Measurements from ENCODE around the gene OTUD3.
"Not testable (repeated sequence)": the region's sequence is repeated elsewhere in the genome, so short reads cannot be mapped to it uniquely, and the experiment has no call there.

OTUD3 gene

GRCh38 chr1:19922015-19922688 is 40.0 kb downstream of the OTUD3 start:
- no peak for DNase-seq (ENCODE audit: insufficient read length)
- TF ChIP-seq TAF1 (IDR thresholded peaks at IDR 0.05; ENCODE audit: borderline replicate concordance, low read depth, low read length) (no peak), POLR2AphosphoS5 (IDR thresholded peaks at IDR 0.05; ENCODE audit: low read depth, low read length) (no peak), POLR2A (IDR thresholded peaks at IDR 0.05; ENCODE audit: low read depth, low read length) (no peak)
- no peak for FAIRE-seq

DNA sequence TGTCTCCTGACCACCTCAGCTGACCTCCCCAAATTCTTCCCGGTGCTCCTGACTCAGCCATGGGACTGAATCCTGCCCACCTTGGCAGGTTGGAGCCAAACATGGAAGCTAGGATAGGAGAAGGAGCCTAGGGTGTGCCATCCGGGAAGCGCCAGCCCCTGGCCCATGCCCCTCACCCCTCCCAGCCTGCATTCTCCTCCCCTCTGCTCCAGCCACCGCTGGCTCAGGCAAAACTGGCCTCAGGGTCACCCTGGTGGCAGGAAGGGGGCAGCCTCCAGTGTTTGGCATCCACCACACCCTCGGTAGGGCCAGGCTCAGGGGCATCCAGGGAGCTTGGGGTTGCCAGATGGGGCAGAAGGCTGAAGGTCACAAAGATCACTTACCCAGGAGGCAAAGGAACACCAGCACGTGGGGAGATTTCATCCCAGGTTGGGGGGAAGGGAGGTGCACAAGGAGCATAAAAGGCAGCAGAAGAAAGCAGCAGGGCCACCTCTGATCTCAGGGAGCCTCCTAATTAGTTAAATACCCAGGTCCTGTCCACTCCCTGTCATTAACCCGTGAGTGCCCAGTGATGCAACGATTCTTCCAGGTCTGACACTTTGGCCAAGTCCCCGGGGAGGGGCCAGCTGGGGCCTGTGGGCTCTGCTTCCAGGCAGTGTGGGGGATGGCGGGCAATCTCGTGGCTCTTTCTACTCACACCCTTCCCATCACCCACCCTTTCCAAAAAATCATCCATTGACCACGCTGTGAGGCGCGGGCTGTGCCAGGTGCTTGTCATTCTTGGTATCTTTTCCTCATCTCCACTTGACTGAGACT is 41.1 kb downstream of the OTUD3 start, which contains the start of gene PLA2G2E:
Gene PLA2G2E (minus strand): TSS at position 481 of the 816 bp plus-strand sequence. CDS start 58 bp downstream, at position 423.
- TF ChIP-seq POLR2A (IDR thresholded peaks at IDR 0.05; ENCODE audit: low read depth, low read length): no peak
- no peak for TF ChIP-seq POLR2AphosphoS5 (IDR thresholded peaks at IDR 0.05; ENCODE audit: low read depth, low read length)
- TF ChIP-seq TAF1 (IDR thresholded peaks at IDR 0.05; ENCODE audit: borderline replicate concordance, low read depth, low read length): no peak
- no peak for DNase-seq (ENCODE audit: insufficient read length)
- FAIRE-seq: no peak

DNA sequence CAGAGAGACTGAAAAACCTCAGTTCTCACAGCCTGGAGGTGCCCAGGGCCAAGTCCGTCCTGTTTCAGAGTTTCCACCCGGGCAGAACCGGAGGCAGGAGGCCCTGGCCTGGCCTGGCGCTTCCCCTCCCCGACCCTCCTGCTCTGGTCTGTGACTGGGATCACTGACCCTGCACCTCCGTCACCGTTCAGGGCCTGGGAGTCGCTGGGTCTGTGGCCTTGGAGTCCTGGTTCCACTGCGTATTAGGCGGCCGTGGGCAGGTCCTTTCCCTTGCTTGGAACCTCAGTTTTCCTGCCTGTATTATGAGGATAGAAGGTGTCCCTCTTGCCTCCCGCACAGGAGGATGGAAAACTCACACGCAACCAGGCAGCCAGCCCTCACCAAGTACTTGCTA is 41.8 kb downstream of the OTUD3 start:
- TF ChIP-seq TAF1 (IDR thresholded peaks at IDR 0.05; ENCODE audit: borderline replicate concordance, low read depth, low read length) (no peak), POLR2A (IDR thresholded peaks at IDR 0.05; ENCODE audit: low read depth, low read length) (no peak), POLR2AphosphoS5 (IDR thresholded peaks at IDR 0.05; ENCODE audit: low read depth, low read length) (no peak)
- FAIRE-seq (no peak), DNase-seq (ENCODE audit: insufficient read length) (no peak)

DNA sequence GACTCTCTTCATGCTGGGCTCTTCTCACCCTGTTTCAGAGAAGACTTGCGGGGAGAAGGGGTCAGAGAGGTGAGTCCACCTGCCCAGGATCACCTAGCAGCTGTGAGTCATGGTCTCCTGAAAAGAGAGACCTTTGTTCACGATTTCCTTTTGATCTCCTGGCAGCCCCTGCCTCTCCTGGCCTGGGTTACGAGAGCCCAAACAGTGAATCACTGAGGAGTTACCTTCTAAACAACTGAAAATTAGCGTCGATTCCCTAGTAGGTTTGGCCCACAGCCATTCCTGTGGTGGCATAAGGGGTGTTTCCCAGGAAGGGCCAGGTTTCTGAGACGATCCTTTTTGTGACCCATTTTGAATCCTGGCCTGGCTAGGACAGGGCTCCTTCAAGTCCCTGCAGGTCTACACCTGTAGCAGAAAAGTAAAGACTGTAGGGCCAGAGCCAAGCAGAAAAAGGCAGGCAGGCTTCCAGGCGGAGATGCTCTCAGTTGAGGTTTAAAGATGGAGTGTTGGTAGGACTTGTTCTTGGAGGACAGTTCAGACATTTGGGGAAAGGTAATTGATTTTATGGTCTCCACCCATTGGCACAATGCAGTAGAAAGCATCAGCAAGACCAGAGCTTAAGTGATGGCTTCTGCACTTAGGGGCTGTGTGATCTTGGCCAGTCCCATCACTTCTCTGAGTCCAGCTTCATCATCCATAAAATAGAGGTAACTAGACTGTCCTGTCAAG is 43.3 kb downstream of the OTUD3 start:
- no peak for TF ChIP-seq POLR2AphosphoS5 (IDR thresholded peaks at IDR 0.05; ENCODE audit: low read depth, low read length)
- no peak for TF ChIP-seq TAF1 (IDR thresholded peaks at IDR 0.05; ENCODE audit: borderline replicate concordance, low read depth, low read length)
- no peak for TF ChIP-seq POLR2A (IDR thresholded peaks at IDR 0.05; ENCODE audit: low read depth, low read length)
- DNase-seq (ENCODE audit: insufficient read length) (no peak), FAIRE-seq (no peak)

DNA sequence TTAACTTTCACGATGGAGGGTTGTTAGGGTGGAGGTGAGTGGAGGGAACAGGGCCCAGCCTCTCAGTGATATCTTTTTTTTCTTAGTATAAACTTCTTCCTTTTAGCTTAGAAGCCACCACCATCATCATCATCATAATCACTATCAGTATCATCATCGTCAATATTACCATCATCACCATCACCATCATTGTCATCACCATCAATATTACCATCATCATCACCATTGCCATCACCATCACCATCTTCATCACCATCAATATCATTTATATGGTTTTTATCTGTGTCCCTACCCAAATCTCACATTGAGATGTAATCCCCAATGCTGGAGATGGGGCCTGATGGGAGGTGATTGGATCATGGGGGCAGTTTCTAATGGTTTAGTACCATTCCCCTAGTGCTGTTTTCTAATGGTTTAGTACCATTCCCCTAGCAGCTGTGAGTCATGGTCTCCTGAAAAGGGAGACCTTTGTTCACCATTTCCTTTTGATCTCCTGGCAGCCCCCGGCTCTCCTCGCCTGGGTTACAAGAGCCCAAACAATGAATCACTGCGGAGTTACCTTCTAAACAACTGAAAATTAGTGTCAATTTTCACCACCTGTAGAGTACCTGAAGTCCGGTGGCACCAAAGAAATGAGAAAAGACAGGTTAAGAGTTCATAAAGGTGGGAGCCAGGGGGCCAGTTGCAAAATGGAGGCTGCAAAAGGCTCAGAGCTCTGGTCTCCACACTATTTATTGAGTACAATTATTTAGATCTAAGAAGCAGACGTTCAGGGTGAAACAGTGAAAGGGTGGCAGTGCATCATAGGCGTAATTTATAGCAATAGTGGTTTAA is 44.3 kb downstream of the OTUD3 start:
- DNase-seq (ENCODE audit: insufficient read length): no peak
- TF ChIP-seq POLR2AphosphoS5 (IDR thresholded peaks at IDR 0.05; ENCODE audit: low read depth, low read length) (no peak), POLR2A (IDR thresholded peaks at IDR 0.05; ENCODE audit: low read depth, low read length) (no peak), TAF1 (IDR thresholded peaks at IDR 0.05; ENCODE audit: borderline replicate concordance, low read depth, low read length) (no peak)
- no peak for FAIRE-seq

- not testable (repeated sequence) for FAIRE-seq; DNase-seq (ENCODE audit: insufficient read length)
Measured at GRCh38 chr1:19927130-19927421, 44.9 kb downstream of the OTUD3 start.

- FAIRE-seq (no peak), DNase-seq (ENCODE audit: insufficient read length) (no peak)
- TF ChIP-seq POLR2A (IDR thresholded peaks at IDR 0.05; ENCODE audit: low read depth, low read length) (no peak), TAF1 (IDR thresholded peaks at IDR 0.05; ENCODE audit: borderline replicate concordance, low read depth, low read length) (no peak), POLR2AphosphoS5 (IDR thresholded peaks at IDR 0.05; ENCODE audit: low read depth, low read length) (no peak)
Measured at GRCh38 chr1:19932866-19933265, 50.7 kb downstream of the OTUD3 start.

DNA sequence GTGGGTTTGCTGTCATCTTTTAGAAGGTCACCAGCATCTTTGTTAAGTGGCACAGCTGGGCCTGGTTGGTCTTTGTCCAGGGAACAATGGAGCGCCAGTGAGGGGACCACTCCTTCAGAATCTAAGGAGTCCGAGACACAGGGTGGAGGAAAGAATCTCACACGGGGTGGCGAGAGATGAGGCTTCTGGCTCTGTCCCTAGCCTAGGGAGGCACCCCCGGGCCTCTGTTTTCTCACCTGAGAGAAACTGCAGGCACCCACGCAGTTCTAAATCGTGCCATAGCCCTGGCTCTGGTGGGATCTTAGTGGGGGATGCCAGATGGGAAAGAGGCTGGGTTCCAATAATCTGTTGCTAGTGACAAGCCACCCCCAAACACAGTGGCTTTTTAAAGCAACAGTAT is 52.1 kb downstream of the OTUD3 start:
- TF ChIP-seq POLR2A (IDR thresholded peaks at IDR 0.05; ENCODE audit: low read depth, low read length): no peak
- no peak for TF ChIP-seq TAF1 (IDR thresholded peaks at IDR 0.05; ENCODE audit: borderline replicate concordance, low read depth, low read length)
- no peak for TF ChIP-seq POLR2AphosphoS5 (IDR thresholded peaks at IDR 0.05; ENCODE audit: low read depth, low read length)
- DNase-seq (ENCODE audit: insufficient read length): no peak
- no peak for FAIRE-seq

- TF ChIP-seq POLR2AphosphoS5 (IDR thresholded peaks at IDR 0.05; ENCODE audit: low read depth, low read length): no peak
- TF ChIP-seq POLR2A (IDR thresholded peaks at IDR 0.05; ENCODE audit: low read depth, low read length): no peak
- TF ChIP-seq TAF1 (IDR thresholded peaks at IDR 0.05; ENCODE audit: borderline replicate concordance, low read depth, low read length): no peak
- DNase-seq (ENCODE audit: insufficient read length) (no peak), FAIRE-seq (no peak)
Measured at GRCh38 chr1:19936061-19936750, 54.0 kb downstream of the OTUD3 start.

- FAIRE-seq (no peak), DNase-seq (ENCODE audit: insufficient read length) (no peak)
- TF ChIP-seq TAF1 (IDR thresholded peaks at IDR 0.05; ENCODE audit: borderline replicate concordance, low read depth, low read length): no peak
- no peak for TF ChIP-seq POLR2A (IDR thresholded peaks at IDR 0.05; ENCODE audit: low read depth, low read length)
- TF ChIP-seq POLR2AphosphoS5 (IDR thresholded peaks at IDR 0.05; ENCODE audit: low read depth, low read length): no peak
Measured at GRCh38 chr1:19938472-19938871, 56.3 kb downstream of the OTUD3 start.
